Stomach smooth muscle (tissue), 2 donors: ENCODE data around the gene WDR37.
"Not testable (repeated sequence)": the region's sequence is repeated elsewhere in the genome, so short reads cannot be mapped to it uniquely, and the experiment has no call there.

ENCODE experiments used
- H3K27ac ChIP-seq: one replicate; pipeline ENCODE4 v1.7.0; 2013; ENCODE audit warnings: mild to moderate bottlenecking, low read length, inconsistent platforms
- H3K27me3 ChIP-seq, 2 donors: one replicate each; pipeline ENCODE4 v1.7.0; 2013; ENCODE audit warnings: low read length in 2 of 2; ENCODE audit not compliant: insufficient read depth in 2 of 2, control insufficient read depth in 1 of 2
- H3K36me3 ChIP-seq, 2 donors: one replicate each; pipeline ENCODE4 v1.7.0; 2013; ENCODE audit warnings: low read length in 2 of 2; ENCODE audit not compliant: control insufficient read depth in 2 of 2, insufficient read depth in 2 of 2
- H3K4me1 ChIP-seq: one replicate; pipeline ENCODE4 v1.7.0; 2013; ENCODE audit warnings: low read length; ENCODE audit not compliant: control insufficient read depth, insufficient read depth
- H3K4me3 ChIP-seq, 2 donors: one replicate each; pipeline ENCODE4 v1.7.0; 2013; ENCODE audit warnings: low read length in 2 of 2
- H3K9ac ChIP-seq, 2 donors: one replicate each; pipeline ENCODE4 v1.7.0; 2013; ENCODE audit warnings: low read length in 2 of 2, mild to moderate bottlenecking in 1 of 2
- H3K9me3 ChIP-seq, 2 donors: one replicate each; pipeline ENCODE4 v1.7.0; 2013; ENCODE audit warnings: low read length in 2 of 2; ENCODE audit not compliant: control insufficient read depth in 2 of 2
- donor health status: healthy.
- donor health status: Pancreatic carcinoma.

Gene WDR37

GRCh38 chr10:1022413-1022812 lies 33.8 kb upstream of the WDR37 start:
- Histone ChIP-seq H3K27ac (no peak overlapping the region), H3K9me3 (no peaks in the 10 kb centered on the region), H3K4me3 (no peak overlapping the region), H3K9ac (no peak overlapping the region), H3K27me3 (no peaks in the 10 kb centered on the region), H3K4me1 (no peaks in the 10 kb centered on the region), H3K36me3 (peaks cover 8 to 12% of the 10 kb centered on the region in 2 donors)

- no peak overlapping the region for H3K9ac ChIP-seq
- H3K27me3 ChIP-seq = no peaks in the 10 kb centered on the region
Observed at GRCh38 chr10:1024103-1024502, 32.1 kb upstream of the WDR37 start.

GRCh38 chr10:1025683-1026082 lies 30.5 kb upstream of the WDR37 start, which contains the start of gene IDI2:
TSS of gene IDI2 (minus strand) at chr10:1025859. CDS start at chr10:1024723, 1,136 bp downstream.
- no peaks in the 10 kb centered on the region for H3K4me1 ChIP-seq
- no peak within 1 kb of the TSS for H3K27ac ChIP-seq
- no peaks in the 10 kb centered on the region for H3K27me3 ChIP-seq
- no peaks in the 10 kb centered on the region for H3K36me3 ChIP-seq
- no peak within 1 kb of the TSS for H3K9ac ChIP-seq
- H3K9me3 ChIP-seq = no peaks in the 10 kb centered on the region
- H3K4me3 ChIP-seq = no peak within 1 kb of the TSS

More at GRCh38 chr10:1024103-1024502, 32.1 kb upstream of the WDR37 start:
- no peaks in the 10 kb centered on the region for H3K9me3 ChIP-seq
- no peak overlapping the region for H3K4me3 ChIP-seq
- H3K27ac ChIP-seq = no peak overlapping the region
- peaks cover 5% of the 10 kb centered on the region in 2 donors for H3K36me3 ChIP-seq
- H3K4me1 ChIP-seq = no peaks in the 10 kb centered on the region

GRCh38 chr10:1026578-1026977 lies 29.6 kb upstream of the WDR37 start:
- no peaks in the 10 kb centered on the region for H3K9me3 ChIP-seq
- H3K27ac ChIP-seq = no peak overlapping the region
- H3K36me3 ChIP-seq = no peaks in the 10 kb centered on the region
- H3K27me3 ChIP-seq = no peaks in the 10 kb centered on the region
- no peaks in the 10 kb centered on the region for H3K4me1 ChIP-seq
- no peak overlapping the region for H3K4me3 ChIP-seq
- H3K9ac ChIP-seq = no peak overlapping the region

- Histone ChIP-seq H3K9ac (no peak overlapping the region), H3K9me3 (no peaks in the 10 kb centered on the region), H3K4me3 (no peak overlapping the region), H3K27me3 (no peaks in the 10 kb centered on the region), H3K36me3 (no peaks in the 10 kb centered on the region), H3K4me1 (no peaks in the 10 kb centered on the region), H3K27ac (no peak overlapping the region)
Observed at GRCh38 chr10:1029838-1030237, 26.3 kb upstream of the WDR37 start.

- H3K9me3 ChIP-seq = no peaks in the 10 kb centered on the region
- no peak overlapping the region for H3K27ac ChIP-seq
- no peak overlapping the region for H3K9ac ChIP-seq
- no peak overlapping the region for H3K4me3 ChIP-seq
- no peaks in the 10 kb centered on the region for H3K27me3 ChIP-seq
- H3K4me1 ChIP-seq = no peaks in the 10 kb centered on the region
- peaks cover 5 to 10% of the 10 kb centered on the region in 2 donors for H3K36me3 ChIP-seq
Observed at GRCh38 chr10:1033601-1034000, 22.6 kb upstream of the WDR37 start.

GRCh38 chr10:1034758-1035157 lies 21.4 kb upstream of the WDR37 start:
- H3K9ac ChIP-seq = no peak overlapping the region
- no peaks in the 10 kb centered on the region for H3K27me3 ChIP-seq
- H3K9me3 ChIP-seq = no peaks in the 10 kb centered on the region
- peaks cover 5 to 10% of the 10 kb centered on the region in 2 donors for H3K36me3 ChIP-seq
- H3K4me3 ChIP-seq = no peak overlapping the region
- H3K4me1 ChIP-seq = no peaks in the 10 kb centered on the region
- H3K27ac ChIP-seq = no peak overlapping the region

GRCh38 chr10:1035201-1035600 lies 21.0 kb upstream of the WDR37 start:
- Histone ChIP-seq H3K36me3 (peaks cover 7 to 11% of the 10 kb centered on the region in 2 donors), H3K4me3 (no peak overlapping the region), H3K9me3 (no peaks in the 10 kb centered on the region), H3K27me3 (no peaks in the 10 kb centered on the region), H3K4me1 (no peaks in the 10 kb centered on the region), H3K27ac (no peak overlapping the region), H3K9ac (no peak overlapping the region)

GRCh38 chr10:1036341-1036791 lies 19.8 kb upstream of the WDR37 start:
- Histone ChIP-seq H3K9me3 (no peaks in the 10 kb centered on the region), H3K27me3 (no peaks in the 10 kb centered on the region), H3K4me1 (no peaks in the 10 kb centered on the region), H3K4me3 (no peak overlapping the region), H3K27ac (no peak overlapping the region), H3K36me3 (peaks cover 12 to 15% of the 10 kb centered on the region in 2 donors), H3K9ac (no peak overlapping the region)

GRCh38 chr10:1037098-1037497 lies 19.1 kb upstream of the WDR37 start:
- Histone ChIP-seq H3K4me3 (no peak overlapping the region), H3K36me3 (peaks cover 14 to 16% of the 10 kb centered on the region in 2 donors), H3K4me1 (no peaks in the 10 kb centered on the region), H3K27ac (no peak overlapping the region), H3K9ac (no peak overlapping the region), H3K9me3 (no peaks in the 10 kb centered on the region), H3K27me3 (no peaks in the 10 kb centered on the region)

- H3K27ac ChIP-seq, H3K27me3 ChIP-seq, H3K9ac ChIP-seq, H3K4me1 ChIP-seq, H3K9me3 ChIP-seq, H3K4me3 ChIP-seq: not testable (repeated sequence)
- H3K36me3 ChIP-seq = peaks cover 16 to 20% of the 10 kb centered on the region in 2 donors
Observed at GRCh38 chr10:1038769-1039168, 17.4 kb upstream of the WDR37 start.
